ENCODE data around the gene ACVRL1. TPM values are rescaled to one million over a fixed set of nuclear protein-coding genes. Genes with fewer than 3 reads are reported as not detected.

The ACVRL1 gene
- total and polyA plus RNA-seq, 9 of the 15 experiments (the other 6 are each of a cell fraction or from before 2014, with no cell fraction given), result 0.07 to 1.4 (median 0.30) TPM

GRCh38 chr12:51884676-51885229 is 22.6 kb upstream of the ACVRL1 start (continued):
- no peak for TF ChIP-seq SNRNP70 (optimal IDR thresholded peaks at IDR 0.05; ENCODE audit: low read depth, low read length)
- peak; percentile 99 for TF ChIP-seq CTBP1 (IDR thresholded peaks at IDR 0.05; ENCODE audit: borderline replicate concordance)
- peak; percentile 42 for TF ChIP-seq PKNOX1 (IDR thresholded peaks at IDR 0.05)
- no peak for TF ChIP-seq DLX4 (CRISPR knock-in tag; IDR thresholded peaks at IDR 0.05)
- no peak for TF ChIP-seq RUNX1 (IDR thresholded peaks at IDR 0.05; ENCODE audit: low read depth)
- TF ChIP-seq ZNF316 (IDR thresholded peaks at IDR 0.05), result peak; percentile 96
- peak; percentile 70 for TF ChIP-seq MEF2D (tag; conservative IDR thresholded peaks at IDR 0.05; ENCODE audit: low read depth)
- peak; percentile 73 for TF ChIP-seq ELF1 (tag; IDR thresholded peaks at IDR 0.05)
- peak; percentile 98 to 99 for TF ChIP-seq TRIM24 (IDR thresholded peaks at IDR 0.05)
- peak; percentile 91 for TF ChIP-seq MGA (IDR thresholded peaks at IDR 0.05)
- no peak for TF ChIP-seq SAFB2 (IDR thresholded peaks at IDR 0.05; ENCODE audit: borderline replicate concordance, low read depth, low read length, severe bottlenecking)
- no peak for TF ChIP-seq RFX7 (CRISPR knock-in tag; IDR thresholded peaks at IDR 0.05)
- no peak for TF ChIP-seq POLR2AphosphoS5 (IDR thresholded peaks at IDR 0.05; ENCODE audit: control insufficient read depth, insufficient read depth, low read depth, low read length)
- TF ChIP-seq ZNF707 (CRISPR knock-in tag; conservative IDR thresholded peaks at IDR 0.05), result no peak
- no peak for TF ChIP-seq NR1H2 (CRISPR knock-in tag; IDR thresholded peaks at IDR 0.05)
